DND-41 (cell line): ENCODE data around the gene PRTFDC1.
A peak's percentile ranks its signal among the peaks of the same experiment; 100 is the strongest.

Experiments used
- ATAC-seq: fragments of 200-7000 bp; cut with Tn5 transposase; 3 replicates; pipeline ENCODE4 v1.9.1; 2021; ENCODE audit warnings: low read depth; ENCODE audit not compliant: insufficient read depth
- DNase-seq: peaks from one replicate; pipeline ENCODE4 v3.0.0-alpha.2; 2020
- H2AFZ ChIP-seq: 2 replicates; pipeline ENCODE4 v1.6.0; 2012; ENCODE audit warnings: low read depth, low read length
- H3K27ac ChIP-seq: 2 replicates; pipeline ENCODE4 v1.5.1; 2012; ENCODE audit warnings: low read length, inconsistent platforms
- H3K27me3 ChIP-seq: fragments of 200-600 bp; sonication (generic); 2 replicates; pipeline ENCODE4 v1.6.0; 2012; ENCODE audit warnings: low read length, mild to moderate bottlenecking, inconsistent platforms; ENCODE audit not compliant: insufficient read depth, poor library complexity
- H3K36me3 ChIP-seq: 2 replicates; pipeline ENCODE4 v1.5.1; 2012; ENCODE audit warnings: low read length, inconsistent platforms; ENCODE audit not compliant: insufficient read depth
- H3K4me1 ChIP-seq: 2 replicates; pipeline ENCODE4 v1.5.1; 2012; ENCODE audit warnings: mild to moderate bottlenecking, low read length; ENCODE audit not compliant: insufficient read depth
- H3K4me2 ChIP-seq: 2 replicates; pipeline ENCODE4 v1.6.0; 2012; ENCODE audit warnings: mild to moderate bottlenecking, moderate library complexity, low read length, inconsistent platforms; ENCODE audit not compliant: insufficient read depth
- H3K4me3 ChIP-seq, 2 experiments: fragments of 200-600 bp in 1 of 2; shearing (Covaris generic) in 1 of 2; 2 replicates each; pipeline ENCODE4 v1.5.1; 2012 to 2016; ENCODE audit warnings: inconsistent platforms in 2 of 2, low read length in 2 of 2, mild to moderate bottlenecking in 2 of 2, low read depth in 1 of 2, moderate library complexity in 1 of 2
- H3K79me2 ChIP-seq: 2 replicates; pipeline ENCODE4 v1.6.0; 2012; ENCODE audit warnings: low read length, inconsistent platforms; ENCODE audit not compliant: insufficient read depth
- H3K9ac ChIP-seq: 2 replicates; pipeline ENCODE4 v1.6.0; 2012; ENCODE audit warnings: low read depth, mild to moderate bottlenecking, inconsistent platforms, low read length, moderate library complexity
- H3K9me3 ChIP-seq: 2 replicates; pipeline ENCODE4 v1.5.1; 2012; ENCODE audit warnings: low read length, moderate library complexity, mild to moderate bottlenecking, inconsistent platforms; ENCODE audit not compliant: insufficient read depth, severe bottlenecking
- H4K20me1 ChIP-seq: 2 replicates; pipeline ENCODE4 v1.6.0; 2012; ENCODE audit warnings: low read length; ENCODE audit not compliant: insufficient read depth
- CTCF ChIP-seq: IDR thresholded peaks from 2 replicates; pipeline ENCODE4 v1.5.1; 2012; ENCODE audit warnings: borderline replicate concordance, low read length, moderate library complexity, mild to moderate bottlenecking; ENCODE audit not compliant: poor library complexity, severe bottlenecking; ENCODE audit errors: extremely low read depth
- EZH2 ChIP-seq: IDR thresholded peaks from 3 replicates; pipeline ENCODE4 v1.6.1; 2012; ENCODE audit warnings: borderline replicate concordance, low read depth, mild to moderate bottlenecking, moderate library complexity, low read length, inconsistent platforms; ENCODE audit not compliant: severe bottlenecking

PRTFDC1 gene

DNA sequence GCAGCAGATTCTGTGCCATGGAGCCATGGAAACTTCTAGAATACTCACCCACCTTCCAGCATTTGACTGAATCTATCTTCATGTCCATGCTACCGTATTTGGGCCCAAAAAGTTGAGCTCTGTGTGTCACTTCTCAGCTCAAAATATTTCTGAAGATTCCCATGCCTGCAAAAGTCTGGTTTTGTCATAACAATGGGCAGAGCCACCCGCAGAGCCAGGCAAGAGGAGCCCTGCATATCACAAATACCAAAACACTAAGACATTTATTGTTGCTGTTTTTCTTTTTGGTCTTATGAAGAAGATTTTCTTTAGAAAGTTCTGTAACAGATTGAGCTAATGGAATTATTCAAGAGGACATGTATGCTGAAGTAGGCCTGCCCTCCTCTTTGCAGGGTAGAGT is 68.1 kb downstream of the PRTFDC1 start:
- no peaks in the 10 kb centered on the region for H4K20me1 ChIP-seq
- no peaks in the 10 kb centered on the region for H3K27me3 ChIP-seq
- no peaks in the 10 kb centered on the region for H3K9me3 ChIP-seq
- H3K4me2 ChIP-seq, result no peak overlapping the region
- no peak overlapping the region for H2AFZ ChIP-seq
- no peaks in the 10 kb centered on the region for H3K36me3 ChIP-seq
- no peak overlapping the region for H3K27ac ChIP-seq
- no peak for ATAC-seq
- peaks cover 31% of the 10 kb centered on the region for H3K4me1 ChIP-seq
- H3K9ac ChIP-seq, result no peak overlapping the region
- H3K79me2 ChIP-seq, result no peaks in the 10 kb centered on the region
- TF ChIP-seq EZH2 (no peak), CTCF (no peak)
- no peak for DNase-seq
- H3K4me3 ChIP-seq, result no peak overlapping the region

DNA sequence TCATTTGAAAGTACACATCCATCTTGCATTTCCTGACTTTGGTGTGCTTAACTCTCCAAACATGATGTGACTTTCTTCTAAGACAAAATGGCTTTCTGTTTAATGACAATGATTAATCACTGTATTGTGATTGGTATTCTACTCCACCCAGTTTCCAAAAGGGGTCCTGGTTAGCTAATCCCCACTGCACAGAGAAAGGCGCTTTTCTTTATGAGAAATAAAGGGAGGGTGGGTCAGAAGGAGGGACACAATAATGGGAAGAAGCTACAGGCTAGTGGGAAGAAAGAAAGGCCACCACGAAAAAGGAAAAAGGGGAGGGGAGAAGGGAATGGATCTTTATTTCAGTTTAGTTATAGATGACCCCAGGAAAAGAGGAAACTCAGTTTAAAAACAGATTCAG is 69.2 kb downstream of the PRTFDC1 start:
- TF ChIP-seq CTCF (no peak), EZH2 (no peak)
- DNase-seq (no peak), ATAC-seq (no peak)
- no peaks in the 10 kb centered on the region for H3K79me2 ChIP-seq
- H3K9ac ChIP-seq, result no peak overlapping the region
- no peak overlapping the region for H3K4me3 ChIP-seq
- no peak overlapping the region for H3K4me2 ChIP-seq
- no peaks in the 10 kb centered on the region for H3K9me3 ChIP-seq
- no peak overlapping the region; the same call in 1 of the 2 replicates for H2AFZ ChIP-seq
- peaks cover 29% of the 10 kb centered on the region for H3K4me1 ChIP-seq
- no peaks in the 10 kb centered on the region for H4K20me1 ChIP-seq
- H3K36me3 ChIP-seq, result no peaks in the 10 kb centered on the region
- no peaks in the 10 kb centered on the region for H3K27me3 ChIP-seq
- H3K27ac ChIP-seq, result no peak overlapping the region

GRCh38 chr10:24882047-24882698 is 70.2 kb downstream of the PRTFDC1 start:
- ATAC-seq, result peak; percentile 83
- peak overlapping the region; percentile 69 for H2AFZ ChIP-seq
- peak; percentile 57 for DNase-seq

More at GRCh38 chr10:24882047-24882698, 70.2 kb downstream of the PRTFDC1 start:
- H3K4me3 ChIP-seq, result peak overlapping the region in 1 of 2 experiments; percentile 41; a peak in 2 of 4 replicates
- peak overlapping the region; percentile 74 for H3K27ac ChIP-seq
- H3K4me1 ChIP-seq, result peaks cover 19% of the 10 kb centered on the region
- peak overlapping the region; percentile 58 for H3K4me2 ChIP-seq
- no peak for TF ChIP-seq EZH2
- TF ChIP-seq CTCF, result no peak
- H4K20me1 ChIP-seq, result no peaks in the 10 kb centered on the region
- H3K36me3 ChIP-seq, result no peaks in the 10 kb centered on the region
- no peaks in the 10 kb centered on the region for H3K9me3 ChIP-seq
- H3K27me3 ChIP-seq, result no peaks in the 10 kb centered on the region
- H3K9ac ChIP-seq, result peak overlapping the region; percentile 34
- H3K79me2 ChIP-seq, result no peaks in the 10 kb centered on the region
